Epithelial cell of esophagus (primary cell): ENCODE data around the gene DDX24.

Experiments
- DNase-seq: peaks from one replicate; pipeline ENCODE4 v3.0.0; 2010; ENCODE audit warnings: low read depth
- H3K4me3 ChIP-seq: 2 replicates; pipeline ENCODE4 v1.5.1; 2011; ENCODE audit warnings: mild to moderate bottlenecking, low read length, control low read depth
- TF ChIP-seq, protein P1 (sequence below): IDR thresholded peaks from 2 replicates; pipeline ENCODE4 v1.5.1; 2011; ENCODE audit warnings: low read depth, mild to moderate bottlenecking, low read length, control low read depth, inconsistent platforms; ENCODE audit not compliant: insufficient read depth; ENCODE audit errors: missing control alignments

Gene DDX24

DNA sequence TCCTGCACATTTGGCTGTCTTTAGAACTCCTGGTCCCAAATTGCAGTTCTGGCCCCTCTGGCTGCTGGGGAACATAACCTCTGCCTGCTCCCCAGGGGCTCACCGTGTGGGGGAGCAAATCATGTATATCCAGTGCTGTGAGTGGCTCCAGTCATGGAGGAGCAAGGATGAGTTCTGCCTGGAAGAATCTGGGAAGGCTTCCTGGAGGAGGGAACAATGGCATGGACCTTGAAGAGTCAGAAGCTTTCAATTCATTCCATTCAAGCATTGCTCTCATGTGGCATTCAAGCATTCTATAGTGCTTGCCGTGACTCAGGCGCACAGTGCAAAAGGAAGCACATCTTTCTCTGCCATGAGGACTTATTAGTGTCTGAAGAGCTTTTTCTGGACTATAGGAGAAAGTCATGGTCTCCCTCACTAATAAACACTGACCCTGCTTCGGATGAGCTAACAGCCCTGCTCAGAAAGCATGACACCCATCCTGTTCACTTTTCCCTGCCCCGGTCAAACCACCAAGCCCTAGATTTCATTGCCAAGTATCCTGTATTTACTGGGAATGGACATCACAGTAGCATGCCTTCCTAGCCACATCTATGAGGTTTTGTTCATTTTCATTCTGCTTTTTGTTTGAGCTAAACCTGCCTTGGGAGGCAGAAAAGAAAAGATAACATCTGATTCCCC is 33.0 kb upstream of the DDX24 start:
- TF ChIP-seq, protein P1, sequence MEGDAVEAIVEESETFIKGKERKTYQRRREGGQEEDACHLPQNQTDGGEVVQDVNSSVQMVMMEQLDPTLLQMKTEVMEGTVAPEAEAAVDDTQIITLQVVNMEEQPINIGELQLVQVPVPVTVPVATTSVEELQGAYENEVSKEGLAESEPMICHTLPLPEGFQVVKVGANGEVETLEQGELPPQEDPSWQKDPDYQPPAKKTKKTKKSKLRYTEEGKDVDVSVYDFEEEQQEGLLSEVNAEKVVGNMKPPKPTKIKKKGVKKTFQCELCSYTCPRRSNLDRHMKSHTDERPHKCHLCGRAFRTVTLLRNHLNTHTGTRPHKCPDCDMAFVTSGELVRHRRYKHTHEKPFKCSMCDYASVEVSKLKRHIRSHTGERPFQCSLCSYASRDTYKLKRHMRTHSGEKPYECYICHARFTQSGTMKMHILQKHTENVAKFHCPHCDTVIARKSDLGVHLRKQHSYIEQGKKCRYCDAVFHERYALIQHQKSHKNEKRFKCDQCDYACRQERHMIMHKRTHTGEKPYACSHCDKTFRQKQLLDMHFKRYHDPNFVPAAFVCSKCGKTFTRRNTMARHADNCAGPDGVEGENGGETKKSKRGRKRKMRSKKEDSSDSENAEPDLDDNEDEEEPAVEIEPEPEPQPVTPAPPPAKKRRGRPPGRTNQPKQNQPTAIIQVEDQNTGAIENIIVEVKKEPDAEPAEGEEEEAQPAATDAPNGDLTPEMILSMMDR = no peak
- no peak overlapping the region for H3K4me3 ChIP-seq
- DNase-seq = no peak

- DNase-seq = peak; percentile 44
- TF ChIP-seq, protein P1 = no peak
- H3K4me3 ChIP-seq = no peak overlapping the region
Observed at GRCh38 chr14:94113490-94113889, 32.5 kb upstream of the DDX24 start.

DNA sequence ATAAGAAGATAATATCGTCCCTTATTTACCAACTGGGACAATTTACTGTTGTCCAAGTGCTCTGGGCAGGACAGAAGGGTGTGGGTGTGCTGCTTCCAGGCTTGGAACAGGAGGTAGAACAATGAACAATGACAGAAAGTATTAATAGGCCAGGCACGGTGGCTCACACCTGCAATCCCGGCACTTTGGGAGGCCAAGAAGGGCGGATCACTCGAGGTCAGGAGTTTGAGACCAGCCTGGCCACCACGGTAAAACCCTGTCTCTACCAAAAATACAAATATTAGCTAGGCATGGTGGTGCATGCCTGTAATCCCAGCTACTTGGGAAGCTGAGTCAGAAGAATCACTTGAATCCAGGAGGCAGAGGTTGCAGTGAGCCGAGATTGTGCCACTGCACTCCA is 32.1 kb upstream of the DDX24 start:
- no peak overlapping the region for H3K4me3 ChIP-seq
- TF ChIP-seq, protein P1 = no peak
- DNase-seq = no peak

GRCh38 chr14:94112513-94113063 is 31.6 kb upstream of the DDX24 start:
- DNase-seq = peak; percentile 51
- no peak overlapping the region for H3K4me3 ChIP-seq
- TF ChIP-seq, protein P1 = no peak

DNA sequence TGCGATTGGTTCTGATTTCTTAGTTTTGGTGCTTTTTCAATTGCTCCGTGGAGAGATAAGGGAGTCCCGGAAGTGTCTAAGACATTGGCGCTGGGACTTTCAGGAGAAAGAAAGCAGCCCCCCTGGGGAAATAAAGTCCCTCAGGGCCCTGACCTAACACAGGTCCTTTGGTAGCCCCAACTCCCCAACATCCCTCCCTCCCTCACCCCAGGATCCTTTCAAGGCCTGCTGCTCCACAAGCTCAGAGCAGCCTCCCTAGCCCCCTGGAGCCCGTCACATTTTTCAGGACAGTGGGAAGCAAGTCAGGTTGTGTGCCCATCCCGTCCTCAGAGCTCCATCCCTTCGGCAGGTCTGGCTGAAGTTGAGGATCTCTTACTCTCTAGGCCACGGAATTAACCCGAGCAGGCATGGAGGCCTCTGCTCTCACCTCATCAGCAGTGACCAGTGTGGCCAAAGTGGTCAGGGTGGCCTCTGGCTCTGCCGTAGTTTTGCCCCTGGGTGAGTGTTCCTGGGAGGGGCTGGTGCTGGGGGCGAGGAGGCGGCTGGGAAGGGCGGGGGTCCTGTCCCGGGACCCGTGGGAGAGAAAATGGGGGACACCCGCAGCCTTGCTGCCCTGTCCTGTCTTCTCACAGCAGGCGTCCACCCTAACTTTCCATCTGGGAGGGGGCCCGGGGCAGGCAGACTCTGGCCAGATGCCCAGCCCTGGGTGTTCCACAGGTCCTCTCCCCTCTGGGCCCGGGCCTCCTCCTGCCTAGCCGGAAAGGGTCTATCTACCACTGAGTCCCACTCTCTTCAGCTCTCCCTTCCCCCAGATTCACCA is 30.5 kb upstream of the DDX24 start:
- TF ChIP-seq, protein P1 = no peak
- H3K4me3 ChIP-seq = no peak overlapping the region
- no peak for DNase-seq

GRCh38 chr14:94110552-94111181 is 29.7 kb upstream of the DDX24 start, which contains the start of gene IFI27:
Gene IFI27 (plus strand): TSS chr14:94110736.
- no peak within 1 kb of the TSS for H3K4me3 ChIP-seq
- TF ChIP-seq, protein P1 = no peak
- DNase-seq = peak; percentile 32
